HCT116 (cell line): ENCODE measurements around the gene GNGT2. TPM values are rescaled to one million over a fixed set of nuclear protein-coding genes. Genes with fewer than 3 reads are reported as not detected.

ENCODE experiments used
- ATAC-seq: fragments of 200-7000 bp; cut with Tn5 transposase; 2 replicates; pipeline ENCODE4 v1.9.1; 2020; ENCODE audit warnings: mild to moderate bottlenecking, moderate library complexity
- BruUV-seq: library from RNA; stranded (reverse); fragments of 400-500 nt; replicated peaks from 2 replicates; lab custom pipeline; 2021; lab: Mats Ljungman, UMichigan
- CTCF ChIA-PET: fragments of 300-600 bp; sonication (Branson Sonifier 250); formaldehyde crosslinking; loops from one replicate; lab custom pipeline; 2021; ENCODE audit warnings: antibody characterized with exemption; lab: Charles Lee
- POLR2A ChIA-PET: fragments of 300-600, 350-600 bp; sonication (Branson Sonifier 250); formaldehyde crosslinking; loops from one replicate; lab custom pipeline; 2021; ENCODE audit warnings: antibody characterized with exemption; lab: Charles Lee
- RAD21 ChIA-PET, 2 experiments: fragments of 300-600 bp; sonication (Branson Sonifier 250); formaldehyde crosslinking; loops; one replicate each; lab custom pipeline; 2023; ENCODE audit warnings: low total read pairs in 2 of 2; ENCODE audit not compliant: uncharacterized antibody in 2 of 2, unreplicated experiment in 2 of 2, low non-redundant PET in 1 of 2; lab: Charles Lee
- DNase-seq: peaks from one replicate; pipeline ENCODE4 v3.0.0-alpha.2; 2010; ENCODE audit warnings: low read depth, low spot score
- H2AFZ ChIP-seq: fragments of 200-600 bp; shearing (Covaris generic), sonication (generic); 2 replicates; pipeline ENCODE4 v1.6.1; 2017; ENCODE audit warnings: low read depth, mixed run types, mixed read lengths, antibody characterized with exemption, low read length; ENCODE audit not compliant: poor library complexity, severe bottlenecking
- H3K27ac ChIP-seq: 2 replicates; pipeline ENCODE4 v1.5.1; 2012; ENCODE audit warnings: low read depth, low read length
- H3K27me3 ChIP-seq: fragments of 200-600 bp; sonication (generic); 2 replicates; pipeline ENCODE4 v1.6.1; 2016; ENCODE audit warnings: mixed run types, low read length, mixed read lengths; ENCODE audit not compliant: insufficient read depth
- H3K36me3 ChIP-seq, 2 experiments: fragments of 200-500 bp in 1 of 2; fragments of 200-600 bp in 1 of 2; sonication (Bioruptor generic) in 1 of 2; sonication (generic) in 1 of 2; 2 replicates each; pipeline versions ENCODE4 v1.5.1 to v1.6.1; 2014 to 2016; ENCODE audit warnings: low read length in 2 of 2, inconsistent platforms in 1 of 2, mixed read lengths in 1 of 2, mixed run types in 1 of 2; ENCODE audit not compliant: insufficient read depth in 2 of 2, control insufficient read depth in 1 of 2
- H3K4me1 ChIP-seq, 2 experiments: fragments of 200-600 bp in 1 of 2; sonication (generic) in 1 of 2; 2 replicates each; pipeline versions ENCODE4 v1.5.1 to v1.6.1; 2012 to 2017; ENCODE audit warnings: low read length in 2 of 2, inconsistent platforms in 1 of 2, mild to moderate bottlenecking in 1 of 2, mixed read lengths in 1 of 2, mixed run types in 1 of 2, moderate library complexity in 1 of 2; ENCODE audit not compliant: insufficient read depth in 2 of 2, control insufficient read depth in 1 of 2
- H3K4me2 ChIP-seq: fragments of 200-600 bp; sonication (generic); 2 replicates; pipeline ENCODE4 v1.6.1; 2017; ENCODE audit warnings: mixed run types, low read length, mixed read lengths
- H3K4me3 ChIP-seq, 2 experiments: fragments of 200-600 bp in 1 of 2; sonication (generic) in 1 of 2; replicated peaks in 1 of 2; 2 replicates each; pipeline ENCODE4 v1.5.1; 2011 to 2016; ENCODE audit warnings: low read length in 2 of 2, control low read depth in 1 of 2, low read depth in 1 of 2, mild to moderate bottlenecking in 1 of 2, mixed read lengths in 1 of 2, mixed run types in 1 of 2
- H3K79me2 ChIP-seq: fragments of 200-600 bp; sonication (generic); 2 replicates; pipeline ENCODE4 v1.6.1; 2017; ENCODE audit warnings: mild to moderate bottlenecking, mixed run types, low read length, moderate library complexity, mixed read lengths; ENCODE audit not compliant: insufficient read depth
- H3K9ac ChIP-seq: fragments of 200-600 bp; sonication (generic); 2 replicates; pipeline ENCODE4 v1.6.1; 2016; ENCODE audit warnings: low read length, mixed read lengths
- H3K9me2 ChIP-seq: fragments of 200-600 bp; sonication (generic), shearing (Covaris generic); 2 replicates; pipeline ENCODE4 v1.6.1; 2017; ENCODE audit warnings: mixed run types, mild to moderate bottlenecking, moderate library complexity; ENCODE audit not compliant: insufficient read depth
- H3K9me3 ChIP-seq, 2 experiments: fragments of 200-500 bp in 1 of 2; fragments of 200-600 bp in 1 of 2; sonication (Bioruptor generic) in 1 of 2; sonication (generic) in 1 of 2; 2 replicates each; pipeline ENCODE4 v1.6.1; 2014 to 2017; ENCODE audit warnings: low read length in 2 of 2, mixed read lengths in 2 of 2, inconsistent platforms in 1 of 2, low read depth in 1 of 2, mild to moderate bottlenecking in 1 of 2, mixed run types in 1 of 2, moderate library complexity in 1 of 2; ENCODE audit not compliant: control insufficient read depth in 1 of 2, insufficient read depth in 1 of 2
- H4K20me1 ChIP-seq: fragments of 200-600 bp; sonication (generic), shearing (Covaris generic); 2 replicates; pipeline ENCODE4 v1.6.1; 2017; ENCODE audit warnings: mixed run types, mild to moderate bottlenecking, moderate library complexity; ENCODE audit not compliant: insufficient read depth
- CBX3 ChIP-seq: IDR thresholded peaks from 2 replicates; pipeline ENCODE4 v1.6.1; 2012; ENCODE audit warnings: low read depth
- ELF1 ChIP-seq: IDR thresholded peaks from 2 replicates; pipeline ENCODE4 v1.6.1; 2012; ENCODE audit warnings: low read depth, borderline replicate concordance
- EZH2 ChIP-seq: fragments of 200-600 bp; sonication (generic); IDR thresholded peaks from 2 replicates; pipeline ENCODE4 v1.6.1; 2017; ENCODE audit warnings: antibody characterized with exemption, mixed run types
- EZH2phosphoT487 ChIP-seq: fragments of 200-600 bp; IDR thresholded peaks from 2 replicates; pipeline ENCODE4 v1.6.1; 2018; ENCODE audit warnings: antibody characterized with exemption, borderline replicate concordance
- FOSL1 ChIP-seq: IDR thresholded peaks from 2 replicates; pipeline ENCODE4 v1.6.1; 2012; ENCODE audit warnings: low read depth
- POLR2A ChIP-seq: IDR thresholded peaks from 2 replicates; pipeline ENCODE4 v1.7.0; 2011; ENCODE audit warnings: borderline replicate concordance; ENCODE audit not compliant: insufficient read depth, insufficient read length; ENCODE audit errors: extremely low read depth
- RAD21 ChIP-seq: IDR thresholded peaks from 2 replicates; pipeline ENCODE4 v1.6.1; 2012; ENCODE audit warnings: low read depth, mild to moderate bottlenecking
- SRF ChIP-seq: IDR thresholded peaks from 2 replicates; pipeline ENCODE4 v1.6.1; 2012; ENCODE audit warnings: low read depth
- YY1 ChIP-seq: IDR thresholded peaks from 2 replicates; pipeline ENCODE4 v1.6.1; 2011; ENCODE audit warnings: low read length, low read depth, moderate library complexity, mild to moderate bottlenecking; ENCODE audit not compliant: insufficient replicate concordance; ENCODE audit errors: extremely low read depth
- ZFX ChIP-seq: fragments of 450-650 bp; IDR thresholded peaks from 2 replicates; pipeline ENCODE4 v1.6.1; 2017
- ZNF274 ChIP-seq: fragments of 200-500 bp; sonication (Bioruptor generic); IDR thresholded peaks from 2 replicates; pipeline ENCODE4 v1.6.1; 2014; ENCODE audit warnings: mild to moderate bottlenecking, low read depth, low read length, inconsistent platforms
- intact Hi-C: fragments of 100-400 bp; cut with micrococcal nuclease; formaldehyde crosslinking; loops from 2 replicates; pipeline ENCODE4 v1.10.0; 2022
- total RNA-seq: library from RNA; stranded (reverse); gene quantifications from one replicate; pipeline ENCODE4 v1.2.1, GENCODE V29; 2021; ENCODE audit not compliant: unreplicated experiment
- TF ChIP-seq, protein P1 (sequence below), 3 experiments: fragments of 200-600 bp in 1 of 3; sonication (generic) in 1 of 3; IDR thresholded peaks in 2 of 3; conservative IDR thresholded peaks in 1 of 3; 2 replicates each; pipeline ENCODE4 v1.5.1; 2012 to 2017; ENCODE audit warnings: low read depth in 2 of 3, low read length in 2 of 3, antibody characterized with exemption in 1 of 3, borderline replicate concordance in 1 of 3, control low read depth in 1 of 3, mild to moderate bottlenecking in 1 of 3, mixed read lengths in 1 of 3, mixed run types in 1 of 3, moderate library complexity in 1 of 3; ENCODE audit not compliant: insufficient read depth in 1 of 3
- TF ChIP-seq, protein P2 (sequence below): IDR thresholded peaks from 2 replicates; pipeline ENCODE4 v1.6.1; 2012; ENCODE audit warnings: low read depth

GNGT2 gene
- total RNA-seq, 1 experiment from 2014 or later = not detected

DNA sequence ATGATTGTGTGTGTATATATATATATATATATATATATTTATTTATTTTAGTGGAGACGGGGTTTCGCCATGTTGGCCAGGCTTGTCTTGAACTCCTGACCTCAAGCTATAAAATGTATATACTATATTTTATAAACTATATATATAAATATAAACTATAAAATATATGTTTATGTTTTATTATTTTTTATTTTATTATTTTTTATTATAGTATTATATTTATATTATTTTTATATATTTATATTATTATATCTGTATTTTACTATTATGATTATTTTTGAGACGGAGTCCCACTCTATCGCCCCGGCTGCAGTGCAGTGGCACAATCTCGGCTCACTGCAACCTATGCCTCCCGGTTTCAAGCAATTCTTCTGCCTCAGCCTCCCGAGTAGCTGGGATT, 30.7 kb upstream of the GNGT2 start:
- no peaks in the 10 kb centered on the region for H3K79me2 ChIP-seq
- H3K9me2 ChIP-seq = no peaks in the 10 kb centered on the region
- H3K4me1 ChIP-seq = no peaks in the 10 kb centered on the region
- H3K36me3 ChIP-seq = no peaks in the 10 kb centered on the region
- ChIA-PET CTCF (no interaction called here), POLR2A (no interaction called here), RAD21 (no interaction called here)
- H3K27me3 ChIP-seq = no peaks in the 10 kb centered on the region
- no peaks in the 10 kb centered on the region for H3K9me3 ChIP-seq
- no peak overlapping the region for H3K27ac ChIP-seq
- no peaks in the 10 kb centered on the region for H4K20me1 ChIP-seq
- ATAC-seq (no peak), DNase-seq (no peak)
- no peak overlapping the region for H3K9ac ChIP-seq
- no peak overlapping the region for H3K4me3 ChIP-seq
- no peak overlapping the region for H3K4me2 ChIP-seq
- no TSS peak for BruUV-seq
- no peak for TF ChIP-seq ZNF274
- TF ChIP-seq FOSL1 = no peak
- TF ChIP-seq ELF1 = no peak
- no peak for TF ChIP-seq SRF
- no peak for TF ChIP-seq CBX3
- TF ChIP-seq, protein P1, sequence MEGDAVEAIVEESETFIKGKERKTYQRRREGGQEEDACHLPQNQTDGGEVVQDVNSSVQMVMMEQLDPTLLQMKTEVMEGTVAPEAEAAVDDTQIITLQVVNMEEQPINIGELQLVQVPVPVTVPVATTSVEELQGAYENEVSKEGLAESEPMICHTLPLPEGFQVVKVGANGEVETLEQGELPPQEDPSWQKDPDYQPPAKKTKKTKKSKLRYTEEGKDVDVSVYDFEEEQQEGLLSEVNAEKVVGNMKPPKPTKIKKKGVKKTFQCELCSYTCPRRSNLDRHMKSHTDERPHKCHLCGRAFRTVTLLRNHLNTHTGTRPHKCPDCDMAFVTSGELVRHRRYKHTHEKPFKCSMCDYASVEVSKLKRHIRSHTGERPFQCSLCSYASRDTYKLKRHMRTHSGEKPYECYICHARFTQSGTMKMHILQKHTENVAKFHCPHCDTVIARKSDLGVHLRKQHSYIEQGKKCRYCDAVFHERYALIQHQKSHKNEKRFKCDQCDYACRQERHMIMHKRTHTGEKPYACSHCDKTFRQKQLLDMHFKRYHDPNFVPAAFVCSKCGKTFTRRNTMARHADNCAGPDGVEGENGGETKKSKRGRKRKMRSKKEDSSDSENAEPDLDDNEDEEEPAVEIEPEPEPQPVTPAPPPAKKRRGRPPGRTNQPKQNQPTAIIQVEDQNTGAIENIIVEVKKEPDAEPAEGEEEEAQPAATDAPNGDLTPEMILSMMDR (IDR thresholded peaks at IDR 0.05 in 2 of 3, conservative IDR thresholded peaks at IDR 0.05 in 1 of 3; ENCODE audit: borderline replicate concordance in 1 of 3, insufficient read depth in 1 of 3, low read depth in 2 of 3, low read length in 2 of 3) = no peak
- no peak for TF ChIP-seq RAD21
- TF ChIP-seq ZFX = no peak
- H2AFZ ChIP-seq = no peak overlapping the region
- intact Hi-C loops = no loop called here

- no peak overlapping the region for H3K4me3 ChIP-seq
- ChIA-PET POLR2A (interaction anchor here (1.7 kb wide), 1 partner anchor 20 kb away, joined by 4 read pairs; no protein-coding TSS in a partner anchor), RAD21 (no interaction called here), CTCF (no interaction called here)
- DNase-seq (no peak), ATAC-seq (no peak)
- H3K4me2 ChIP-seq = no peak overlapping the region
- no peaks in the 10 kb centered on the region for H3K27me3 ChIP-seq
- intact Hi-C loops = no loop called here
- BruUV-seq = no TSS peak
- no peaks in the 10 kb centered on the region for H3K9me3 ChIP-seq
- no peaks in the 10 kb centered on the region for H3K4me1 ChIP-seq
- no peaks in the 10 kb centered on the region for H4K20me1 ChIP-seq
- H3K27ac ChIP-seq = no peak overlapping the region
- H3K9ac ChIP-seq = no peak overlapping the region
- H3K36me3 ChIP-seq = no peaks in the 10 kb centered on the region
- H3K9me2 ChIP-seq = no peaks in the 10 kb centered on the region
- no peaks in the 10 kb centered on the region for H3K79me2 ChIP-seq
- no peak overlapping the region for H2AFZ ChIP-seq
- TF ChIP-seq, protein P1 (IDR thresholded peaks at IDR 0.05 in 2 of 3, conservative IDR thresholded peaks at IDR 0.05 in 1 of 3; ENCODE audit: borderline replicate concordance in 1 of 3, insufficient read depth in 1 of 3, low read depth in 2 of 3, low read length in 2 of 3) = no peak
- no peak for TF ChIP-seq POLR2A
- TF ChIP-seq EZH2phosphoT487 = no peak
- TF ChIP-seq CBX3 = no peak
- TF ChIP-seq, protein P2, sequence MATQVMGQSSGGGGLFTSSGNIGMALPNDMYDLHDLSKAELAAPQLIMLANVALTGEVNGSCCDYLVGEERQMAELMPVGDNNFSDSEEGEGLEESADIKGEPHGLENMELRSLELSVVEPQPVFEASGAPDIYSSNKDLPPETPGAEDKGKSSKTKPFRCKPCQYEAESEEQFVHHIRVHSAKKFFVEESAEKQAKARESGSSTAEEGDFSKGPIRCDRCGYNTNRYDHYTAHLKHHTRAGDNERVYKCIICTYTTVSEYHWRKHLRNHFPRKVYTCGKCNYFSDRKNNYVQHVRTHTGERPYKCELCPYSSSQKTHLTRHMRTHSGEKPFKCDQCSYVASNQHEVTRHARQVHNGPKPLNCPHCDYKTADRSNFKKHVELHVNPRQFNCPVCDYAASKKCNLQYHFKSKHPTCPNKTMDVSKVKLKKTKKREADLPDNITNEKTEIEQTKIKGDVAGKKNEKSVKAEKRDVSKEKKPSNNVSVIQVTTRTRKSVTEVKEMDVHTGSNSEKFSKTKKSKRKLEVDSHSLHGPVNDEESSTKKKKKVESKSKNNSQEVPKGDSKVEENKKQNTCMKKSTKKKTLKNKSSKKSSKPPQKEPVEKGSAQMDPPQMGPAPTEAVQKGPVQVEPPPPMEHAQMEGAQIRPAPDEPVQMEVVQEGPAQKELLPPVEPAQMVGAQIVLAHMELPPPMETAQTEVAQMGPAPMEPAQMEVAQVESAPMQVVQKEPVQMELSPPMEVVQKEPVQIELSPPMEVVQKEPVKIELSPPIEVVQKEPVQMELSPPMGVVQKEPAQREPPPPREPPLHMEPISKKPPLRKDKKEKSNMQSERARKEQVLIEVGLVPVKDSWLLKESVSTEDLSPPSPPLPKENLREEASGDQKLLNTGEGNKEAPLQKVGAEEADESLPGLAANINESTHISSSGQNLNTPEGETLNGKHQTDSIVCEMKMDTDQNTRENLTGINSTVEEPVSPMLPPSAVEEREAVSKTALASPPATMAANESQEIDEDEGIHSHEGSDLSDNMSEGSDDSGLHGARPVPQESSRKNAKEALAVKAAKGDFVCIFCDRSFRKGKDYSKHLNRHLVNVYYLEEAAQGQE = no peak
- no peak for TF ChIP-seq EZH2
- no peak for TF ChIP-seq YY1
- TF ChIP-seq RAD21 = no peak
Observed at GRCh38 chr17:49240619-49241018, 30.2 kb upstream of the GNGT2 start.
